ENCODE data around the gene TSGA10. TPM values are rescaled to one million over a fixed set of nuclear protein-coding genes. Genes with fewer than 3 reads are reported as not detected.
"Not testable (repeated sequence)": the region's sequence is repeated elsewhere in the genome, so short reads cannot be mapped to it uniquely, and the experiment has no call there.

The TSGA10 gene
- total RNA-seq, 1 experiment from 2014 or later = 11.6 TPM

GRCh38 chr2:99028558-99028957 is 126.2 kb downstream of the TSGA10 start:
- CTCF ChIA-PET = no interaction called here
- no peaks in the 10 kb centered on the region for H3K27me3 Mint-ChIP-seq (ENCODE audit: insufficient read depth, unreplicated experiment)
- TF ChIP-seq CTCF (IDR thresholded peaks at IDR 0.05; ENCODE audit: unreplicated experiment) = no peak
- DNase-seq (ENCODE audit: unreplicated experiment) = no peak
- H3K36me3 Mint-ChIP-seq (ENCODE audit: insufficient read depth, unreplicated experiment) = no peaks in the 10 kb centered on the region
- H3K27ac Mint-ChIP-seq (ENCODE audit: low read depth, unreplicated experiment) = no peak overlapping the region
- H3K4me1 Mint-ChIP-seq (ENCODE audit: insufficient read depth, unreplicated experiment) = peaks cover 6% of the 10 kb centered on the region
- POLR2A ChIA-PET = no interaction called here
- intact Hi-C loops (cut with micrococcal nuclease) = no loop called here
- H3K9me3 Mint-ChIP-seq (ENCODE audit: unreplicated experiment) = peaks cover 11% of the 10 kb centered on the region
- no TSS peak for BruUV-seq (replicated peaks)
- H3K4me3 Mint-ChIP-seq (ENCODE audit: unreplicated experiment) = no peak overlapping the region

GRCh38 chr2:99027856-99028255 is 126.9 kb downstream of the TSGA10 start:
- H3K27ac Mint-ChIP-seq (ENCODE audit: low read depth, unreplicated experiment) = no peak overlapping the region
- H3K36me3 Mint-ChIP-seq (ENCODE audit: insufficient read depth, unreplicated experiment) = no peaks in the 10 kb centered on the region
- intact Hi-C loops (cut with micrococcal nuclease) = no loop called here
- DNase-seq (ENCODE audit: unreplicated experiment) = no peak
- no peaks in the 10 kb centered on the region for H3K27me3 Mint-ChIP-seq (ENCODE audit: insufficient read depth, unreplicated experiment)
- H3K4me3 Mint-ChIP-seq (ENCODE audit: unreplicated experiment) = no peak overlapping the region
- ChIA-PET POLR2A (interaction anchor here (0.7 kb wide), 1 partner anchor 162 kb away, joined by 3 read pairs; no protein-coding TSS in a partner anchor), CTCF (no interaction called here)
- peaks cover 5% of the 10 kb centered on the region for H3K4me1 Mint-ChIP-seq (ENCODE audit: insufficient read depth, unreplicated experiment)
- TF ChIP-seq CTCF (IDR thresholded peaks at IDR 0.05; ENCODE audit: unreplicated experiment) = no peak
- peaks cover 11% of the 10 kb centered on the region for H3K9me3 Mint-ChIP-seq (ENCODE audit: unreplicated experiment)
- BruUV-seq (replicated peaks) = no TSS peak

GRCh38 chr2:99000708-99001107 is 154.0 kb downstream of the TSGA10 start:
- Mint-ChIP-seq H3K27me3 (ENCODE audit: insufficient read depth, unreplicated experiment) (no peaks in the 10 kb centered on the region), H3K36me3 (ENCODE audit: insufficient read depth, unreplicated experiment) (peaks cover 5% of the 10 kb centered on the region), H3K4me1 (ENCODE audit: insufficient read depth, unreplicated experiment) (no peaks in the 10 kb centered on the region), H3K27ac (ENCODE audit: low read depth, unreplicated experiment) (no peak overlapping the region), H3K9me3 (ENCODE audit: unreplicated experiment) (peaks cover 15% of the 10 kb centered on the region), H3K4me3 (ENCODE audit: unreplicated experiment) (no peak overlapping the region)
- CTCF ChIA-PET = interaction anchor here (0.6 kb wide), 1 partner anchor 316 kb away, joined by 3 read pairs; no protein-coding TSS in a partner anchor
- no TSS peak for BruUV-seq (replicated peaks)
- POLR2A ChIA-PET = no interaction called here
- intact Hi-C loops (cut with micrococcal nuclease) = no loop called here
- DNase-seq (ENCODE audit: unreplicated experiment) = no peak
- TF ChIP-seq CTCF (IDR thresholded peaks at IDR 0.05; ENCODE audit: unreplicated experiment) = no peak

- H3K27me3 Mint-ChIP-seq (ENCODE audit: insufficient read depth, unreplicated experiment); POLR2A ChIA-PET; CTCF ChIA-PET; BruUV-seq (replicated peaks); H3K4me1 Mint-ChIP-seq (ENCODE audit: insufficient read depth, unreplicated experiment); intact Hi-C loops (cut with micrococcal nuclease); H3K36me3 Mint-ChIP-seq (ENCODE audit: insufficient read depth, unreplicated experiment); DNase-seq (ENCODE audit: unreplicated experiment); H3K27ac Mint-ChIP-seq (ENCODE audit: low read depth, unreplicated experiment); H3K4me3 Mint-ChIP-seq (ENCODE audit: unreplicated experiment); H3K9me3 Mint-ChIP-seq (ENCODE audit: unreplicated experiment): not testable (repeated sequence)
Observed at GRCh38 chr2:98988695-98989094, 166.0 kb downstream of the TSGA10 start.
